ENCODE results near the gene STEAP4.

GRCh38 chr7:88324699-88325098 lies 18.0 kb upstream of the STEAP4 start:
- no peak for TF ChIP-seq POLR2A (IDR thresholded peaks at IDR 0.05; ENCODE audit: low read length)
- TF ChIP-seq GATA1 (IDR thresholded peaks at IDR 0.05; ENCODE audit: low read depth, low read length), result no peak
